Duodenal mucosa (tissue), 2 donors: ENCODE results near the gene RAPGEF3.
A peak's percentile ranks its signal among the peaks of the same experiment; 100 is the strongest.

ENCODE experiments used
- H3K27ac ChIP-seq: one replicate; pipeline ENCODE4 v1.7.0; 2013; ENCODE audit warnings: low read depth, low read length
- H3K27me3 ChIP-seq, 2 donors: one replicate each; pipeline ENCODE4 v1.7.0; 2013; ENCODE audit warnings: low read length in 2 of 2, control low read depth in 1 of 2; ENCODE audit not compliant: insufficient read depth in 2 of 2, control insufficient read depth in 1 of 2
- H3K36me3 ChIP-seq, 2 donors: one replicate each; pipeline ENCODE4 v1.7.0; 2013; ENCODE audit warnings: low read length in 2 of 2, control low read depth in 1 of 2; ENCODE audit not compliant: insufficient read depth in 2 of 2, control insufficient read depth in 1 of 2
- H3K4me1 ChIP-seq, 2 donors: one replicate each; pipeline ENCODE4 v1.7.0; 2013; ENCODE audit warnings: low read length in 2 of 2, control low read depth in 1 of 2; ENCODE audit not compliant: insufficient read depth in 2 of 2, control insufficient read depth in 1 of 2
- H3K4me3 ChIP-seq, 2 donors: one replicate each; pipeline ENCODE4 v1.7.0; 2013; ENCODE audit warnings: low read length in 2 of 2, low read depth in 1 of 2
- H3K9ac ChIP-seq, 2 donors: one replicate each; pipeline ENCODE4 v1.7.0; 2013; ENCODE audit warnings: low read length in 2 of 2, low read depth in 1 of 2
- H3K9me3 ChIP-seq, 2 donors: one replicate each; pipeline ENCODE4 v1.7.0; 2013; ENCODE audit warnings: low read length in 2 of 2, control low read depth in 1 of 2; ENCODE audit not compliant: control insufficient read depth in 1 of 2

Gene RAPGEF3

DNA sequence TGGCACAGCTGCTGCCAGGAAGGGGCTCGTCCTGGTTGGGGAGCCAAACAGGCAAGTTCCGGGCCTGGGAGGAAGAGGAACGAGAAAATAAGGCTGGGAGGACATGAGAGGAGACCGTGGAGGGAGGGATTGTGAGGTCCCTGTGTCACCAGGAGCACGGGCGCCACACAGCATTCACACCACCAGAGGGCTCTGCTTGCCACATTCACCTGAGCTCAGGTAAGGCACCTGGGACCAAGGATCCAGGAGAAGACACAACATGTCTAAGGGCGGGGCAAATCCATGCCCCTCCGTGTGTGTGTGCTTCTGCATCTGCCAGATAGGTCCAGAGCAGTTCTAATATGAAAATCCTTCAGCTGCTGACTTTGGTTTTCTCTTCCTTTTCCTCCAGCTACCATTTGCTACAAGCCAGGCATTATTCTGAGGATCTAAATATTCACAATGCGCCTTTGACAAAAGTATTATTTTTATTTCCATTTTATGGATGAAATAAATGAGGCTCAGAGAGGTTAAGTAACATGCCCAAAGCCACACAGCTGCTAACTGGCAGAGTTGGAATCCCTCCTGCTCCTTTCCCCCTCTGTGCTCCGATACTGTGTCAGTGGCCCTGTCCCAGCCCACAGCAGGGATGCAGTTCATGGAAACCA lies 14.6 kb downstream of the RAPGEF3 start:
- Histone ChIP-seq H3K27me3 (no peaks in the 10 kb centered on the region), H3K9me3 (no peaks in the 10 kb centered on the region), H3K4me1 (peaks cover 22 to 32% of the 10 kb centered on the region in 2 donors), H3K4me3 (peak overlapping the region in 1 of 2 donors; percentile 9), H3K9ac (no peak overlapping the region), H3K36me3 (no peaks in the 10 kb centered on the region), H3K27ac (no peak overlapping the region)

DNA sequence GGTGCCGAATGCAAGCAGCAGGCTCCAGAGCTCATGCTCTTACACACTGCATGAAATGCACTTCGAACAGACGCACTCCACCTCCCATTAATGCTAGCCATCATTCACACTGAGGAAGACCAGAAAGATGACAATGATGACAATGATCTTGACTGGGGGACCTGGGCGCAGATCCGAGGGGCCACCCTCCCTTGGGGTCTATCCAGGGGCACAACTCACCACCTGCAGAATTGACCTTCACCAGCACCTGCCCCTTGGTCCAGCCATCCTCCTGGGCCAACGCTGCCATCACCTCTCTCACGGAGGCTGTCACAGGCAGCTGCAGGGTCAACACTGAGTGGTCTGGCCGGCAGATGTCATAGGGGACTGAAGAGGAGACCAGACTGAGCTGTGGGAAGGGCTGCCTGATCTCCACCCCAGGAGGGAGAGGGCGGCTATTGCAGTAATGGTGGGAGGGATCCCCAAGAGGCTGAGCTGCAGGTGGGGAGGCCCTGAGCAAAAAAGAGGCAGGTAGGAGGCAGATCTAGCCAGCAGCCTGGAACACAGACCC lies 15.3 kb downstream of the RAPGEF3 start:
- H3K4me3 ChIP-seq: peak overlapping the region in 1 of 2 donors; percentile 9
- H3K4me1 ChIP-seq: peaks cover 24 to 33% of the 10 kb centered on the region in 2 donors
- no peaks in the 10 kb centered on the region for H3K36me3 ChIP-seq
- H3K9me3 ChIP-seq: no peaks in the 10 kb centered on the region
- no peak overlapping the region for H3K9ac ChIP-seq
- H3K27me3 ChIP-seq: no peaks in the 10 kb centered on the region
- H3K27ac ChIP-seq: no peak overlapping the region

DNA sequence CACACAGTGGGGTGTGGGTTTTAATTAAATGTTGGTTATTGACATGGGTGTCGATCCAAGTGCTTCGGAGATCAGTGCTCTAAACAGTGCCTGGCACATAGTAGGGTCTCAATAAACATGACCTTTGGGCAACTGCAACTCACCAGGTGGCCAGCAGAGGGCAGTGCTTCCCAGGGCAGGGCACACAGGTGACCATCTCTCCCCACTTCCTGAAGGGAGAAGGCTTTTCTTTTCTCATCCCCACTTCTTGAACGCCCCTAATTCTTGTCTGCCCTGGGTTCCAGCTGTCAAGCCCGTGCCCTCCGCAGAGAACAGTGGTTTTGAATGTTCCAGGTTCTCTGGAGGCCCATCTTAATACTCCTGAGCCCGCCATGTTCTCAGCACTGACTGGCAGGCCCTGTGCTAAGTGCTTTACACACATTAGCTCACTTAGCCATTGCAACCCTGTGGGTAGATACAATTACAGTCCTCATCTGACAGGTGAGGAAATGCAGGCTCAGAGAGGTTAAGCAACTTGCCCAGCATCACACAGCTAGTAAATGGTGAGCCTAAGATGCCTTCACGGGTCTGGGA lies 16.3 kb downstream of the RAPGEF3 start:
- Histone ChIP-seq H3K4me3 (no peak overlapping the region), H3K27ac (no peak overlapping the region), H3K4me1 (peaks cover 25 to 43% of the 10 kb centered on the region in 2 donors), H3K27me3 (no peaks in the 10 kb centered on the region), H3K9ac (no peak overlapping the region), H3K9me3 (no peaks in the 10 kb centered on the region), H3K36me3 (no peaks in the 10 kb centered on the region)

- Histone ChIP-seq H3K27me3 (no peaks in the 10 kb centered on the region), H3K4me1 (peaks cover 23 to 45% of the 10 kb centered on the region in 2 donors), H3K9me3 (no peaks in the 10 kb centered on the region), H3K9ac (no peak overlapping the region), H3K36me3 (no peaks in the 10 kb centered on the region), H3K27ac (no peak overlapping the region), H3K4me3 (no peak overlapping the region)
These were observed 17.4 kb downstream of the RAPGEF3 start for GRCh38 chr12:47741340-47741703.

- no peak overlapping the region for H3K27ac ChIP-seq
- H3K4me1 ChIP-seq: peaks cover 28 to 50% of the 10 kb centered on the region in 2 donors
These were observed 17.9 kb downstream of the RAPGEF3 start for GRCh38 chr12:47740606-47741339.

GRCh38 chr12:47739979-47740378 lies 18.7 kb downstream of the RAPGEF3 start:
- Histone ChIP-seq H3K4me3 (peak overlapping the region in 1 of 2 donors; percentile 2), H3K27me3 (no peaks in the 10 kb centered on the region), H3K9ac (no peak overlapping the region), H3K4me1 (peaks cover 29 to 57% of the 10 kb centered on the region in 2 donors), H3K36me3 (no peaks in the 10 kb centered on the region), H3K9me3 (no peaks in the 10 kb centered on the region), H3K27ac (peak overlapping the region; percentile 54)

More at GRCh38 chr12:47740606-47741339, 17.9 kb downstream of the RAPGEF3 start:
- no peaks in the 10 kb centered on the region for H3K9me3 ChIP-seq
- H3K9ac ChIP-seq: no peak overlapping the region
- H3K27me3 ChIP-seq: no peaks in the 10 kb centered on the region
- no peaks in the 10 kb centered on the region for H3K36me3 ChIP-seq
- no peak overlapping the region for H3K4me3 ChIP-seq

DNA sequence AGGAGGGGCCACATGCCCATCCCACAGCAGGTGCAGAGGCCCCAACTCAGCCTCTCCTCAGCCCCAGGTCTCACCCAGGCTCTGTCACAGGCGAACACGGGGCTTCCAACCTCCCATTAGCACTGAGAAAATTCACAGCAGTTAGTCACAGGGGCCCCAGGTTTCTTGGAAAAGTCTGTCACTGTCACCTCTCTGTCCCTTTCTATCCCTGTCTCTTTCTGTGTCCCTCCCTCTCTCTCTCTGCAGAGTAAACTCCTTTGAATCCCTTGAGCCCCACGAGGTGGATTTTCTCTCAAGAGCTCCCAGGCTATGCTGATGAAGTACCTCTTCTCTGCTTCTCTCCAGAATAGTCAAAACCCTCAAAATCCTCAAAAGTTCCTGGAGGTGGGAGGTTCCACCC lies 19.4 kb downstream of the RAPGEF3 start:
- Histone ChIP-seq H3K36me3 (no peaks in the 10 kb centered on the region), H3K4me3 (no peak overlapping the region), H3K27ac (no peak overlapping the region), H3K9me3 (no peaks in the 10 kb centered on the region), H3K27me3 (no peaks in the 10 kb centered on the region), H3K4me1 (peaks cover 29 to 59% of the 10 kb centered on the region in 2 donors), H3K9ac (no peak overlapping the region)

- Histone ChIP-seq H3K4me3 (no peak overlapping the region), H3K9ac (no peak overlapping the region), H3K36me3 (no peaks in the 10 kb centered on the region), H3K27me3 (no peaks in the 10 kb centered on the region), H3K9me3 (no peaks in the 10 kb centered on the region), H3K27ac (no peak overlapping the region), H3K4me1 (peaks cover 29 to 57% of the 10 kb centered on the region in 2 donors)
These were observed 20.6 kb downstream of the RAPGEF3 start for GRCh38 chr12:47737936-47738594.

DNA sequence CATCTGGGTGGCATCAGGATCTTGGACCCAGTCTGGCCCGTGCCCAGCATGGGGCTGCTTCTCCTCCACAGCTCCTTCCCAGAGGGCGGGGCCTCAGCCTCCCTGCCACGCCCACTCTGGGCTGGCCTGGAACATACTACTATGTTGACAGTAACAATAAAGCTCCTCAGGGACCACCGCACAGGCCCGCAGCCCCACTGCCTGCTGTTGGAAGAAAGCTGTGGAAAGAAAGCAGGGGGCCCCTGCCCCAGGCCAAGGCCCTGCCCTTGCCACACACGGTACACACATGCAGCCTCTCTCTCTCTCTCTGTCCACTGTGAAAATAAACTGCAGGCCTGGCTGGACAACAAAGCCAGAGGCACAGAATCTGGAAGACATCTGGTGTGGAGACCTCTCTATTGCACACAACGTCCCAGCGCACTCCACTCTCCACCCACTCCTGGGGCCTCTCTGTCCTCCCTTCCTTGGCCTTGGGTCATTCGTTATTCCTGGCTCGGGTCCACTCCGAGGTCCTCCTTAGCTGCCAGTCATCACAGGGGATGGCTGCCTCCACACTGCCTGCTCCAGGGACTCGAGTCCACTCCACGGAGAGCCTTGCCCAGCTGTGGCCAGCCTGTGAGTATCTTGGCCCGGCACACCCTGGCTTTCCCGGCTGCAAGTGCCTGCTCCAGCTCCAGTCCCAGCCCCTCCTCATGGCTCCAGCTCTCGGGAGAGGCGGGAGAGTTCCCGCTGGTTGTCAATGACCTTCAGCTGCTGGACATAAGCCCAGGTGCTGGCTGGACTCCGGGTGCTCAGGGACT lies 21.6 kb downstream of the RAPGEF3 start:
- H3K4me3 ChIP-seq: no peak overlapping the region
- H3K9ac ChIP-seq: no peak overlapping the region
- no peak overlapping the region for H3K27ac ChIP-seq
- no peaks in the 10 kb centered on the region for H3K36me3 ChIP-seq
- no peaks in the 10 kb centered on the region for H3K9me3 ChIP-seq
- peaks cover 29 to 57% of the 10 kb centered on the region in 2 donors for H3K4me1 ChIP-seq
- no peaks in the 10 kb centered on the region for H3K27me3 ChIP-seq
